GM12872 (cell line): ENCODE results near the gene SLAIN2.

Experiments used
- TF ChIP-seq, protein P1 (sequence below): IDR thresholded peaks from 3 replicates; pipeline ENCODE4 v1.5.1; 2011; ENCODE audit warnings: low read depth, mild to moderate bottlenecking, low read length, moderate library complexity; ENCODE audit not compliant: insufficient read depth

SLAIN2 gene

DNA sequence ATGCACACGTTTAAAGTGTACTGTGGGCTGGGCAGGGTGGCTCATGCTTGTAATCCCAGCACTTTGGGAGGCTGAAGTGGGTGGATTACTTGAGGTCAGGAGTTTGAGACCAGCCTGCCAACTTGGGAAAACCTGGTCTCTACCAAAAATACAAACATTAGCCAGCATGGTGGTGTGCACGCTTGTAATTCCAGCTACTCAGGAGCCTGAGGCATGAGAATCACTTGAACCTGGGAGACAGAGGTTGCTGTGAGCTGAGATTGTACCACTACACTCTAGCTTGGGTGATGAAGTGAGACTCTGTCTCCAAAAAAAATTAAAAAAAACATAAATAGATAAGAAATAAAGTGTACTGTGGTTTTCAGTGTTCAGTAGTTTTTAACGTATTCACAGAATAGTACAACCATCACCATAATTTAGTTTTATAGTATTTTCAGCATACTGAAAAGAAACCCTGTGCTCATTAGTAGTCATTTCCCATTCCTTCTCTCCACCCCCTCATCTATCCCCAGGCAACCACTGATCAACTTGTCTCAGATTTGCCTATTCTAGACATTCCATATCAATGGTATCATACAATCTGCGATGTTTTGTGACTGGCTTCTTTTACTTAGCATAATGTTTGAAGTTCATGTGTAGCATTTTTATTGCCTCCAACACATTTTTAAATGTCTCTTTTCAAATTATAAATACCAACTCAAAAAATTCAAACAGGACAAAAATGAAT is 19.1 kb downstream of the SLAIN2 start:
- TF ChIP-seq, protein P1, sequence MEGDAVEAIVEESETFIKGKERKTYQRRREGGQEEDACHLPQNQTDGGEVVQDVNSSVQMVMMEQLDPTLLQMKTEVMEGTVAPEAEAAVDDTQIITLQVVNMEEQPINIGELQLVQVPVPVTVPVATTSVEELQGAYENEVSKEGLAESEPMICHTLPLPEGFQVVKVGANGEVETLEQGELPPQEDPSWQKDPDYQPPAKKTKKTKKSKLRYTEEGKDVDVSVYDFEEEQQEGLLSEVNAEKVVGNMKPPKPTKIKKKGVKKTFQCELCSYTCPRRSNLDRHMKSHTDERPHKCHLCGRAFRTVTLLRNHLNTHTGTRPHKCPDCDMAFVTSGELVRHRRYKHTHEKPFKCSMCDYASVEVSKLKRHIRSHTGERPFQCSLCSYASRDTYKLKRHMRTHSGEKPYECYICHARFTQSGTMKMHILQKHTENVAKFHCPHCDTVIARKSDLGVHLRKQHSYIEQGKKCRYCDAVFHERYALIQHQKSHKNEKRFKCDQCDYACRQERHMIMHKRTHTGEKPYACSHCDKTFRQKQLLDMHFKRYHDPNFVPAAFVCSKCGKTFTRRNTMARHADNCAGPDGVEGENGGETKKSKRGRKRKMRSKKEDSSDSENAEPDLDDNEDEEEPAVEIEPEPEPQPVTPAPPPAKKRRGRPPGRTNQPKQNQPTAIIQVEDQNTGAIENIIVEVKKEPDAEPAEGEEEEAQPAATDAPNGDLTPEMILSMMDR: no peak

DNA sequence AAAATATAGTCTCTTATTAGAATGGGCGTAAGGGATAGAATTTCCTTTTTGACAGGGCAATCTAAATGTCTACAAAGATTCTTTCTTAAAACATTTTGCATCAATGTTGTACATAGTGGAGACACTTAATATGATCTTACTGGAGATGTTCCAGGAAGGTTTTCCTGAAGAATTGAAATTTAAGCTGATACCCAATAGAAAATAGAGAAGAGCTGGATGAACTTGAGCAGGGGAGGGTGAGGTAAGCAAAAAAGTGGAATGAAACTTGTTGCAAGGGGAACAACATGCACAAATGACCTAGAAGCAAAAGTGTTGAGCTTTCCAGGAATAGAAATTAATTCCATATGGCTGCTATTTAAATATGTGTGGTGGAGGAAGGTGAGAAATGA is 19.7 kb downstream of the SLAIN2 start:
- TF ChIP-seq, protein P1: no peak

DNA sequence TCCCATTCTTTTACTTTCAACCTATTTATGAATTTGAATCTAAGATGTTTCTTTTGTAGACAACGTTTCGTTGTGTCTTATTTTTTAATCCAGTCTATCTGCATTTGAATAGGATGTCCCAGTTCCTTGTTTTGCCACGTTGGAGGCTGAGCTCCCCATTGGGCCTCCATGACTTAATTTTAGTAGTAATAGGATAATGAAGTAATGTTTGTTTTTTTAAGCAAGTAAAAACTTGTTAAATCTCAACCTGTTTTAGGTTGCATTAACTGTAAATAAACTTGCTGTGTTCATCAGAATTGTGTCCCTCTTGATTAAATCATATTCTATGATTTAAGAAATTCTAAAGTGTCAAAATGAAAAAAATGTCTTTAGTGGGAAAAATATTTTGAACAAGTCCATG is 25.3 kb downstream of the SLAIN2 start:
- TF ChIP-seq, protein P1: no peak

DNA sequence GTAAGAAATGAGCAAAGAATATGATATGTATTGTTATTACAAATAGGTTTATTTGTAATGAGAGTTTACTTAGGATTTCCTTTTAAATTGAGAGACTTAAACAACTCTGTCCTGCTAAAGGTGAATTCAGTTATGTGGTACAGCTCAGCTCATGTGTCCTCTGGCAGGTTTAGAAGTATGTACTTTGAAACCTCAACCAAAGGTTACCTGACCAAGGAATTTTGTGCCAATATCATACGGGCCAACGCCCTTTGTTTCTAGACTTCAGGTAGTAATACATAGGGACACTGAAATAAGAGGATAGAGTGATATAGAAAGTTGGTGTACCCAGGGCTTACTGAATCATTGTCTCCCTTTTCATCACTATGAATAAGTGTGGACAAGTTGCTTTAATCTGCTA is 25.7 kb downstream of the SLAIN2 start:
- TF ChIP-seq, protein P1: no peak

DNA sequence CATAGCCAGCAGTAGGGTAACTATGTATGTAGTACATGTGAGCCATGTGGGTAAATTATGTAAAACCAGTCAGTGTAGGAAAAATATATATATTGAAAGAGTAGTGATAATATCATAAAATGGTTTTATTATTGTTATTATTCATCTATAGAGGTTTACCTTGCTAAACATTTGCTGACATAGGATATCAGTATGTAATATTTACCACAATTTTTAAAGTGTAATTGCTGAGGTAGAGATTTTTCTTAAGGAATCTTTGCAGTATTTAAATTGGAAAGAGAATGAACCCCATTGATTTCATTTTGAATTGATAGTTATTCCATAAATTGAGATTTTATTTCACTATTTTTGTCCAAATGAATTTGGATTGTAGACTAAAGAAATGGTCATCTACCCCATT is 27.1 kb downstream of the SLAIN2 start:
- TF ChIP-seq, protein P1: no peak

DNA sequence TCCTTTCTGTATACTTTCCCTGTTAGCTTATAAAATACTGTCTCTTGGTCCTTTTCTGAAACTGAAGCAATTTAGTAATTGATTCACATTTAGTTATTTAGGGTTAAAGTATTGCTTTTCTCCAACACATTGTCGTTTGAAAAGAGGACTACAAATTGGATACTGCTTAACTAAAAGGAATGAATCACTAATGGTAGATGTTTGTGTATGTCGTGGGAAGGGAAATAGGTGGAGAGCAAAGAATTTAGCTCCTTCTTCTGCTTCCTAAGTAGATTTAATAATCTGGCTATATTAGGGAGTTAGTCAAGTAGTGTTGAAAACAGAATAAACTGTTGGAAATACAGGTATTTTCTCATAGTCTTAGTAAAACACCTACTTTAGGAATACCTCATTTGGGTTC is 27.9 kb downstream of the SLAIN2 start:
- TF ChIP-seq, protein P1: no peak

DNA sequence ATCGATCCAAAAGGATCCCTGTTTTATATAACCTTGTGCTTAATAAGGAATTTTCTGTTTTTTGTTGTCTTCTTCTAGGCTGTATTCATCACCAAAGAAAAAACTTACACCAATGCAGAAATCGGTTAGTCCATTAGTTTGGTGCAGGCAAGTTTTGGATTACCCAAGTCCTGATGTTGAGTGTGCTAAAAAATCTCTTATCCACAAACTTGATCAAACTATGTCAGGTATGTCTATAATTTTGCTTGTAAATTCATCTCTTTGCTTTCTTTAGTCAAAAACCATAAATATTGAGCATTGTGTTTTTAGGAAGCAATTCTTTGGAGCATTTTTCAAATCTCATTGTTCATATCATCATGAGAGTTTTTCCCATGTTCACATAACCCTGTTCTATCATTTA is 28.4 kb downstream of the SLAIN2 start:
- TF ChIP-seq, protein P1: no peak
